ENCODE measurements around the gene SH2D6. TPM values are rescaled to one million over a fixed set of nuclear protein-coding genes. Genes with fewer than 3 reads are reported as not detected.

The SH2D6 gene
- total and polyA plus RNA-seq, 9 of the 15 experiments (the other 6 are each of a cell fraction or from before 2014, with no cell fraction given): 0.07 to 0.76 (median 0.33) TPM; not detected in 2

DNA sequence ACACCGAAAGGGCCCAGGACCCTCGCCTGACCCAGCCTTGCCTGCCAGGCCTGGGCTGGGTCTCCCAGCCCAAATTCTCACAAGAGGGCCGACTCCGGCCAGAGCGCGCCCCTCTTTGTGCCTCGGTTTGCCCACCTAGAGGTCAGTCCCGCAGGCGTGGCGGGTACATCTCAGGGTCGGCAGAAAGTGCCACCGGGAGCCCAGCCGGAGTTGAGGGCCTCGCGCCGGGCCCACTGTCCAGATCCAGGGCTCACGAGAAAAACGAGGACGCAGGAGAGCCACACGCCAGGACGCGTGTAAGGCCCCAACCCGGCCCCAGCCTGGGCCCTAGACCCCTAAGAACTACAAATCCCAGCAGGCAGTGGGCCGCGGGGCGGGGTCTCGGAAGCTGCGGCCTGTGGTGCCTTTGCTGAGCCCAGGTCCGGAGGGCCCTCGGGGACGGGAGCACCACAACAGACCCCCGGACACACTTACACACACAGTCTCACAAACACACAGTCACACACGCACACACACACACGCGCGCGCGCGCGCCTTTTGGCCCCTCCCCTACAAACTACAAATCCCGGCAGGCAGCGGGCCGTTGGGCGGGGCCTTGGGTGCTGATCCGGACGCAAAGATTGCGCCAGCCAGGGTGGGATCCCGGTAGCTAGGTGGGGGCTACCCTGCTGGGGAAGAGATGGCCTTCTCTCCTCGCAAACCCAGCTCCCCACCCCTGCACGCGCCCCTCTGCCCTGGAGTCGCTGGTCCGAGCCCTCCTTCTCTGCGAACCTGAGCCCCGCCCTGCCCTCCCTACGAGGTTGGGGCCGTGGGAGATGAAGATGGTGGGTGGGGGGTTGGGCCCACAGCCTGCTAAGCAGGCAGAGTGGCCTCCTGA is at the start of gene SH2D6 (continued):
- TF ChIP-seq AFF1 (IDR thresholded peaks at IDR 0.05; ENCODE audit: low read depth in 1 of 2, partially characterized antibody in 2 of 2): peak; percentile 25 to 97
- no peak for TF ChIP-seq ID3 (CRISPR knock-in tag; IDR thresholded peaks at IDR 0.05)
- TF ChIP-seq ID3 (tag; IDR thresholded peaks at IDR 0.05): peak; percentile 56; the same call in 1 of the 2 replicates
- peak; percentile 79; the same call in 1 of the 2 replicates for TF ChIP-seq RFX7 (CRISPR knock-in tag; IDR thresholded peaks at IDR 0.05)
- TF ChIP-seq, protein P1, sequence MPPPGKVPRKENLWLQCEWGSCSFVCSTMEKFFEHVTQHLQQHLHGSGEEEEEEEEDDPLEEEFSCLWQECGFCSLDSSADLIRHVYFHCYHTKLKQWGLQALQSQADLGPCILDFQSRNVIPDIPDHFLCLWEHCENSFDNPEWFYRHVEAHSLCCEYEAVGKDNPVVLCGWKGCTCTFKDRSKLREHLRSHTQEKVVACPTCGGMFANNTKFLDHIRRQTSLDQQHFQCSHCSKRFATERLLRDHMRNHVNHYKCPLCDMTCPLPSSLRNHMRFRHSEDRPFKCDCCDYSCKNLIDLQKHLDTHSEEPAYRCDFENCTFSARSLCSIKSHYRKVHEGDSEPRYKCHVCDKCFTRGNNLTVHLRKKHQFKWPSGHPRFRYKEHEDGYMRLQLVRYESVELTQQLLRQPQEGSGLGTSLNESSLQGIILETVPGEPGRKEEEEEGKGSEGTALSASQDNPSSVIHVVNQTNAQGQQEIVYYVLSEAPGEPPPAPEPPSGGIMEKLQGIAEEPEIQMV (tag; conservative IDR thresholded peaks at IDR 0.05; ENCODE audit: low read depth): peak; percentile 33; the same call in 1 of the 2 replicates
- TF ChIP-seq EZH2 (IDR thresholded peaks at IDR 0.05; ENCODE audit: borderline replicate concordance, low read depth, low read length): no peak
- peak; percentile 79 to 80 for TF ChIP-seq SIX5 (IDR thresholded peaks at IDR 0.05; ENCODE audit: borderline replicate concordance in 1 of 2, insufficient read depth in 1 of 2, low read depth in 1 of 2, low read length in 2 of 2)
- peak; percentile 43; the same call in 1 of the 2 replicates for TF ChIP-seq MECOM (CRISPR knock-in tag; IDR thresholded peaks at IDR 0.05)
- no peak for TF ChIP-seq ARID2 (IDR thresholded peaks at IDR 0.05)
- TF ChIP-seq PTRF (tag; IDR thresholded peaks at IDR 0.05): peak; percentile 31; the same call in 1 of the 2 replicates
- TF ChIP-seq, protein P2, sequence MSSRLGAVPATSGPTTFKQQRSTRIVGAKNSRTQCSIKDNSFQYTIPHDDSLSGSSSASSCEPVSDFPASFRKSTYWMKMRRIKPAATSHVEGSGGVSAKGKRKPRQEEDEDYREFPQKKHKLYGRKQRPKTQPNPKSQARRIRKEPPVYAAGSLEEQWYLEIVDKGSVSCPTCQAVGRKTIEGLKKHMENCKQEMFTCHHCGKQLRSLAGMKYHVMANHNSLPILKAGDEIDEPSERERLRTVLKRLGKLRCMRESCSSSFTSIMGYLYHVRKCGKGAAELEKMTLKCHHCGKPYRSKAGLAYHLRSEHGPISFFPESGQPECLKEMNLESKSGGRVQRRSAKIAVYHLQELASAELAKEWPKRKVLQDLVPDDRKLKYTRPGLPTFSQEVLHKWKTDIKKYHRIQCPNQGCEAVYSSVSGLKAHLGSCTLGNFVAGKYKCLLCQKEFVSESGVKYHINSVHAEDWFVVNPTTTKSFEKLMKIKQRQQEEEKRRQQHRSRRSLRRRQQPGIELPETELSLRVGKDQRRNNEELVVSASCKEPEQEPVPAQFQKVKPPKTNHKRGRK (tag; IDR thresholded peaks at IDR 0.05): no peak
- TF ChIP-seq TRIM28 (IDR thresholded peaks at IDR 0.05): 0 out of 2 replicates have a peak, but pooled peaks have one; percentile 50
- no peak for TF ChIP-seq GATA2 (CRISPR knock-in tag; IDR thresholded peaks at IDR 0.05)
- 0 out of 2 replicates have a peak, but pooled peaks have one; percentile 16 for TF ChIP-seq MTA2 (IDR thresholded peaks at IDR 0.05; ENCODE audit: low read depth)
- TF ChIP-seq C11orf30 (IDR thresholded peaks at IDR 0.05; ENCODE audit: low read depth): no peak
- TF ChIP-seq RBM15 (IDR thresholded peaks at IDR 0.05; ENCODE audit: insufficient read depth, low read length): no peak
- no peak for TF ChIP-seq TCF3 (CRISPR knock-in tag; IDR thresholded peaks at IDR 0.05)
- 0 out of 2 replicates have a peak, but pooled peaks have one; percentile 18 for TF ChIP-seq NCOR1 (IDR thresholded peaks at IDR 0.05)
- TF ChIP-seq TAF9B (IDR thresholded peaks at IDR 0.05; ENCODE audit: partially characterized antibody): peak; percentile 41
- peak; percentile 57 for TF ChIP-seq CREM (IDR thresholded peaks at IDR 0.05; ENCODE audit: low read depth)

Data from K562 (cell line).